Right lobe of liver (tissue), 4 donors: ENCODE results near the gene RIC8A.

Source experiments
- POLR2A ChIP-seq: fragments of 450-650 bp; IDR thresholded peaks from one replicate; pipeline ENCODE4 v1.6.1; 2017; ENCODE audit warnings: antibody characterized with exemption, mild to moderate bottlenecking
- TF ChIP-seq, protein P1 (sequence below), 4 donors: fragments of 200-600 bp in 3 of 4; fragments of 450-650 bp in 1 of 4; IDR thresholded peaks; one replicate each; pipeline versions ENCODE4 v1.5.1 to v1.8.0; 2016 to 2022; ENCODE audit warnings: antibody characterized with exemption in 4 of 4, mild to moderate bottlenecking in 2 of 4
- donor health status: DM: no; HTN: no; CAD: no.
- donor health status: DM: no; HTN: no; CAD: no.
- donor health status: DM: no; HTN: yes; CAD: no.

DNA sequence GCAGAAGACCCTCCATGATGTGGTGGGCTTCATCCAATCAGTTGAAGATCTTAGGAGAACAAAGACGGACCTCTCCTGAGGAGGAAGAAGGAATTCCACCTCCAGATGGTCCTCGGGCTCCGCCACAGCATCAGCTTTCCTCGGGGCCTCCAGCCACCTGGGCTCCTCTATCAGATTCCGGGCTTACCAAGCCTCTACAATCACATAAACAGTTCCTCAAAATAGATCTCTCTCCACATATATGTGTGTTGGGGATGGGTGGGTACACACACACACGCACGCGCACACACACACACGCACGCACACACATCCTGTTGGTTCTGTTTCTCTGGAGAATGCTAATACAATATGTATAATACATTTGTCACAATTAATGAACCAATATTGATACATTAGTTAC, 51.9 kb downstream of the RIC8A start:
- TF ChIP-seq, protein P1, sequence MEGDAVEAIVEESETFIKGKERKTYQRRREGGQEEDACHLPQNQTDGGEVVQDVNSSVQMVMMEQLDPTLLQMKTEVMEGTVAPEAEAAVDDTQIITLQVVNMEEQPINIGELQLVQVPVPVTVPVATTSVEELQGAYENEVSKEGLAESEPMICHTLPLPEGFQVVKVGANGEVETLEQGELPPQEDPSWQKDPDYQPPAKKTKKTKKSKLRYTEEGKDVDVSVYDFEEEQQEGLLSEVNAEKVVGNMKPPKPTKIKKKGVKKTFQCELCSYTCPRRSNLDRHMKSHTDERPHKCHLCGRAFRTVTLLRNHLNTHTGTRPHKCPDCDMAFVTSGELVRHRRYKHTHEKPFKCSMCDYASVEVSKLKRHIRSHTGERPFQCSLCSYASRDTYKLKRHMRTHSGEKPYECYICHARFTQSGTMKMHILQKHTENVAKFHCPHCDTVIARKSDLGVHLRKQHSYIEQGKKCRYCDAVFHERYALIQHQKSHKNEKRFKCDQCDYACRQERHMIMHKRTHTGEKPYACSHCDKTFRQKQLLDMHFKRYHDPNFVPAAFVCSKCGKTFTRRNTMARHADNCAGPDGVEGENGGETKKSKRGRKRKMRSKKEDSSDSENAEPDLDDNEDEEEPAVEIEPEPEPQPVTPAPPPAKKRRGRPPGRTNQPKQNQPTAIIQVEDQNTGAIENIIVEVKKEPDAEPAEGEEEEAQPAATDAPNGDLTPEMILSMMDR (IDR thresholded peaks at IDR 0.05): no peak
- no peak for TF ChIP-seq POLR2A
